GM06990 (cell line): Measurements from ENCODE around the gene ACKR2.

Experiments used
- DNase-seq: peaks from one replicate; pipeline ENCODE4 v3.0.0-alpha.2; 2011; ENCODE audit not compliant: insufficient read length; ENCODE audit errors: extremely low read depth
- H3K27me3 ChIP-seq: replicated peaks from 2 replicates; pipeline ENCODE4 v1.6.0; 2011; ENCODE audit warnings: low read length; ENCODE audit not compliant: control insufficient read depth, insufficient read depth
- H3K36me3 ChIP-seq: 2 replicates; pipeline ENCODE4 v1.5.1; 2011; ENCODE audit warnings: low read length; ENCODE audit not compliant: control insufficient read depth, insufficient read depth
- H3K4me3 ChIP-seq: replicated peaks from 2 replicates; pipeline ENCODE4 v1.5.1; 2011; ENCODE audit warnings: low read depth, mild to moderate bottlenecking, control low read depth, low read length
- CTCF ChIP-seq: IDR thresholded peaks from 2 replicates; pipeline ENCODE4 v1.5.1; 2011; ENCODE audit warnings: low read length, control low read depth, mild to moderate bottlenecking, inconsistent platforms; ENCODE audit not compliant: insufficient read depth, poor library complexity, severe bottlenecking

The ACKR2 gene

GRCh38 chr3:42856544-42856943, 47.3 kb downstream of the ACKR2 start:
- Histone ChIP-seq H3K27me3 (no peaks in the 10 kb centered on the region; the same call in 1 of the 2 replicates), H3K36me3 (no peaks in the 10 kb centered on the region), H3K4me3 (no peak overlapping the region)
- DNase-seq: no peak
- TF ChIP-seq CTCF: no peak

GRCh38 chr3:42864321-42864950, 55.2 kb downstream of the ACKR2 start:
- no peak for DNase-seq
- H3K27me3 ChIP-seq: no peaks in the 10 kb centered on the region; the same call in 1 of the 2 replicates
- no peak for TF ChIP-seq CTCF
- no peaks in the 10 kb centered on the region for H3K36me3 ChIP-seq
- no peak overlapping the region for H3K4me3 ChIP-seq

- Histone ChIP-seq H3K27me3 (no peaks in the 10 kb centered on the region; the same call in 1 of the 2 replicates), H3K36me3 (no peaks in the 10 kb centered on the region), H3K4me3 (no peak overlapping the region)
- DNase-seq: no peak
- TF ChIP-seq CTCF: no peak
These were observed 56.0 kb downstream of the ACKR2 start for GRCh38 chr3:42865256-42865655.

- DNase-seq: no peak
- no peak for TF ChIP-seq CTCF
- H3K36me3 ChIP-seq: no peaks in the 10 kb centered on the region
- H3K27me3 ChIP-seq: no peaks in the 10 kb centered on the region; the same call in 1 of the 2 replicates
- H3K4me3 ChIP-seq: no peak overlapping the region
These were observed 57.9 kb downstream of the ACKR2 start for GRCh38 chr3:42867138-42867537.

DNA sequence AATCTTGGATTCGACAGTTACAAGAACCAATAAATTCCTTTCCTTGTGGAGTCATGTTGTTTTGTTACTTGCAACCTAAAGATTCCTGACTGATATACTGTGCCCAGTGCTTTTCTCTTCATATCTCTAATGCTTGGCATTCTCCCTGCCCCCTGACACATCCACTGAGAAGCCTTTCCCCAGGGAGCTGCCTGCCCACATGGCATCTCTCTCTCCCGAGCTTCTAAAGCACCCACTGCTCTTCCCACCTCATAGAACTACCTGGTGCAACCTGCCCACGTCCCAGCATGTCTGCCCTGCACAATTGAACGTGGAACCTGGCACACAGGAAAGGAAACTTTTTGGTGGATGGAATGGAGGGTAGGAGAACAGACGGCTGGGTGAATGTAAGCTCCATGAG, 59.6 kb downstream of the ACKR2 start:
- no peak overlapping the region for H3K4me3 ChIP-seq
- H3K27me3 ChIP-seq: no peaks in the 10 kb centered on the region; the same call in 1 of the 2 replicates
- no peak for TF ChIP-seq CTCF
- no peak for DNase-seq
- H3K36me3 ChIP-seq: no peaks in the 10 kb centered on the region

DNA sequence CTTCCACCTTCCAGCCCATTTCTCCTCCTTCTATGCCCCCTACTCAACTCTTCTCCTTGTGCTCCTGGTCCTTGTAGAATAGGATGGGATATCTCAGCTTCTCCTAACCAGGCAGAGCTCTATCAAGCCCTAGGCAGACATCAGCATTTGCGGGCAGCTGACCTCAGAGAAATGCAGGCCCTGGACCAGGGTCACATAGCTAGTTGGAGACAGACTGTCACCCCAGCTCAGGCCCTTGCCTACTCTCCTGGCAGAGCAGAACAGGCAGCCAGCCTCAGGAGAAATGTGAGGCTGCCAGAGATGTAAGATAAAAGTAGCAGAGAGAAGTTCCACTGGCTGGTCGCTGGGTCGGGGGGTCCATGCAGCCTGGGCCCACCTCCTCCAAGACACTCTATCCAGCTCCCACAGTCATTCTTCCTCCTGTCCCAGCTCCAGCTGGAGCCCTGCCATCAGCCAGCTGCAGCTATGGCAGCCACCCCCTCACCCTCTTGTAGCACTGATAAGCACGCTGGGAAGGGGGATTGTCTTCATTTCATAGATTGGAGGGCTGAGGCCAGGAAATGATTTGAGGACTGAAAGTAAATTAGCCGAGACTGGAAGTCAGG, 62.4 kb downstream of the ACKR2 start:
- Histone ChIP-seq H3K4me3 (no peak overlapping the region), H3K27me3 (no peaks in the 10 kb centered on the region)
- no peak for DNase-seq

More for the DNA sequence above, 62.4 kb downstream of the ACKR2 start:
- TF ChIP-seq CTCF: no peak
- H3K36me3 ChIP-seq: no peaks in the 10 kb centered on the region
